IPS DF 4.7 (cell line): ENCODE data around the gene PDF.
A peak's percentile ranks its signal among the peaks of the same experiment; 100 is the strongest.
"Not testable (repeated sequence)": the region's sequence is repeated elsewhere in the genome, so short reads cannot be mapped to it uniquely, and the experiment has no call there.

Experiments
- DNase-seq: peaks from one replicate; pipeline ENCODE4 v3.0.0-alpha.2; 2013; ENCODE audit warnings: low spot score; ENCODE audit errors: extremely low read depth

Gene PDF, protein sequence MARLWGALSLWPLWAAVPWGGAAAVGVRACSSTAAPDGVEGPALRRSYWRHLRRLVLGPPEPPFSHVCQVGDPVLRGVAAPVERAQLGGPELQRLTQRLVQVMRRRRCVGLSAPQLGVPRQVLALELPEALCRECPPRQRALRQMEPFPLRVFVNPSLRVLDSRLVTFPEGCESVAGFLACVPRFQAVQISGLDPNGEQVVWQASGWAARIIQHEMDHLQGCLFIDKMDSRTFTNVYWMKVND

DNA sequence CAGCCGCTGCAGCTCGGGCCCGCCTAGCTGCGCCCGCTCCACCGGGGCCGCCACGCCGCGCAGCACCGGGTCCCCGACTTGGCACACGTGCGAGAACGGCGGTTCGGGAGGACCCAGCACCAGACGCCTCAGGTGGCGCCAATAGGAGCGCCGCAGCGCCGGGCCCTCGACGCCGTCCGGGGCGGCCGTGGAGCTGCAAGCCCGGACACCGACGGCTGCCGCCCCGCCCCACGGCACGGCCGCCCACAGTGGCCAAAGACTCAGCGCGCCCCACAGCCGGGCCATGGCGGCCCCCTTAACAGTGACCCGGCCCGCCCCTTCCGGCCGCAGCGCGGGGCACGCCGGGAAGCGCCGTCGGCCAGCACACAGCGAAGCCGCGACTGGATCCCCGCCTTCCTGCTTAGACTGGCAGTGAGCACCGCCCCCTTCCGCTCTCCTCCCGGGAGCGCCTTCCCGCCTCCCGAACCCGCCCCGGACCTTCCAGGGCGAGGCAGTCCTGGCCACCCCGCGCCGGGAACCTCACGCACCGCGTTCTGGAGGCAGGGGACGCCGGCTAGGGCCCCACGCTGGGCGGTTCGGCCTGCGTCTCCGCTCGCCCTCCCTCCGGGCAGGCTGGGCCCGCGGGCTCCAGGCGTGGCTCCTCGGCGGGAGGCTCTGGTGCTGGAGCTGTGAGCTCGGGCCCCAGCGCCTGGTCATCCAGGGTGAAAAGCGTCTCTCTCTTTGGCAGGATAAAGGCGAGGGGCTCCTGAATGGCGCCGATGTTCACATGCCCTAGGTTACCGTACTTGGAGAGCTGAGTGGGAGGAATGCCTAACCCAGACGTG lies at the start of gene PDF:
PDF (minus strand) TSS at position 303 of the 824 bp plus-strand sequence; CDS start at position 285, 18 bp downstream.
- DNase-seq, result peak; percentile 56

DNA sequence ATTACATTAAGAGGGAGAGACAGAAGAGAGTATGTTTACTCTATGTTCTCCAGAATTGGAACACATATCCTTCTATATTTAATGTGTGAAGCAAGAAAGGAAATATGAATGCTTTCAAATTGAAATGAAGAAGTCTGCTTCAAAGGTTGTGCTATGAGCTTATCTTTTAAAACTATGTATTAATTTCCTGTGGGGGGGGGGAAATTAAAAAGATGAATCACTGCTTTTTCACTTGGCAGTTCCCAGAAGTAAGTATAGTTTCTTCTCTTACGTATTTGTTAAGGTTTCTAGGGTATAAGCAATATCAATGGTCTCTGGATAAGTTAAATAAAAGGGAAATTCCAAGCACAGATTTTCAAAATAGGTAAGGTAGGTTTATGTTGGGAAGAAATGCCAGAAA lies 48.4 kb upstream of the PDF start:
- DNase-seq, result no peak

DNA sequence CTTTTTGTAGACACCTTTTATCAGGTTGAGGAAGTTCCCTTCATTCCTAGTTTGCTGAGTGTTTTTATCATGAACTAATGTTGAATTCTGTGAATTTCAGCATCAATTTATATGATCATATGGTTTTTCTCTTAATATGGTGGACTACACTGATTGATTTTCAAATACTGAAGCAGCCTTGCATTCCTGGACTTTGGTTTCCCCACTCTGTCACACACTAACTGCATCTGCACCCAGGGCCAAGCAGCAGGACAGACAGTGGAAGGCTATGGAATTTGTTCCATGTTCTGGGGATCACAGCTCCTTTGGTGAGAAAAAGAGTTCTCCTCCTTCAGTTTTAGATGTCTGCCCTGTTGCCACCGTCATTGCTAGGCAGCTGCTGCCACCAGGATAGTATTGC lies 47.6 kb upstream of the PDF start:
- no peak for DNase-seq

- DNase-seq, result no peak
Observed at GRCh38 chr16:69376393-69377059, 46.1 kb upstream of the PDF start.

DNA sequence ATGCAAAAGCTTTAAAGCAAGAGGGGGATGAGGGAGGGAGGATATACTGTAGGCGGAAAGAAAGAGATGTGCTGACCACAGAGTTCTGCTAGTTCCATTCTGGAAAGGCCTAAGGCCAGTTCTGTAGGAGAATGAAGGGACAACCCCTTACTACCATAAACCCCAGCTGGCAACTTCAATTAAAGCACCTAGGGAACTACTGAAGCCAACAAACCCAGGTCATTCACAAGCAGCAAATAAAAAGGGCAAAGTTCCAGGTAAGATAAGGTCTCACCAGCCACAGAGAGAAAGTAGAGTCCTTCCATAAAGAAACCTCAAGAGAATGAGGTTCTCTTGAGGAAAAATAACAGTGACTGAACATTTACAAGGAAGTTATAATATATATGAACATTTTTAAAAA lies 42.6 kb upstream of the PDF start:
- DNase-seq, result no peak

DNA sequence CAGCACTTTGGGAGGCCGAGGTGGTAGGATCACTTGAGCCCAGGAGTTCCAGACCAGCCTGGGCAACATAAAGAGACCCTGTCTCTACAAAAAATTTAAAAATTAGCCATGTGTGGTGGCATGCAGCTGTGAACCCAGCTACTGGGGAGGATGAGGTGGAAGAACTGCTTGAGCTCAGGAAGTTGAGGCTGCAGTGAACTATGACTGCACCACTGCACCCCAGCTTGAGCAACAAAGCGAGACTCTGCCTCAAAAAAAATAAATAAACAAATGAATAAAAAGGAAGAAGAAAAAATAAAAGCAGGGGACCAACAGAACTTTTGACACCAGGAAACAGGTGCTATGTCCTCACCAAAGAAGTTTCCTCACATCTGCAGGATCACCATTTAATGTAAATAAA lies 41.2 kb upstream of the PDF start:
- no peak for DNase-seq

- DNase-seq, result no peak
Observed at GRCh38 chr16:69368866-69369265, 38.5 kb upstream of the PDF start.

DNA sequence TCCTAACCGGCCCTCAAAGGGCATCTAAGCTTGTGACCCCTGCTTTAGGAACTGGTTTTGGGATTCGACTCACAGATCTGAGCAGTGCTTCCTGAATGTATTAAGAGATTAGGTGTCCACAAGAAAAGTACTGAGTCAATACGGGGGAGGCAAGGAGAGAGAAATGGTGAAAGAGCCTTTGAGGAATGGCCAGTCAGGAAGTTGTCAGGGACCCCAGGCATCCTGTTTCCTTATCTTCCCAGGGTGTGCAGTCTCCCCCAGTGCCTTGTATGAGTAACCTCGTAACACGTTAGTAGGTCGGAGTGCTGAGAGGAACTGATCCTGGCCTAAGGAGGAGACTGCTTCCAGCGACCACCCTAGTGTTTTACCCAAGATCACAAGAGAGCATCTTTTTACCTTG lies 37.6 kb upstream of the PDF start:
- DNase-seq, result no peak

- no peak for DNase-seq
Observed at GRCh38 chr16:69366431-69366830, 36.0 kb upstream of the PDF start.

DNA sequence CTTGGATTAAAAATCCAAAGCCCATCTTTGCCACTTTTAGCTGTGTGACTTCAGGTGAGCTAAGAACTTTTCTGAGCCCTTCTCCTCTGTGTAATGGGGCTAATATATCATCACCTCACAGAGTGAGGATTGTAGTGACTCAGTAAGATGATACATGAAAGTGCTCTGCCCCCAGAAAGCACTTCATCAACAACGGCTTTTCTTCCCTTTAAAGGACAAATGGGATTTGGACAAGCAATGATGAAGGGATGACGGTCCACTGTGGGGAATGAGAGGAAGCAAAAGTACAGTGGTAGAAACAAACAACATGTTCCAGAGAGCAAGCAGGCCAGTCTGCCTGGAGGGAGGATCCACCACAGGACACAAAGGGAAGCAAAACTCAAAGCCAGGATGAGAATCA lies 35.5 kb upstream of the PDF start:
- no peak for DNase-seq

DNA sequence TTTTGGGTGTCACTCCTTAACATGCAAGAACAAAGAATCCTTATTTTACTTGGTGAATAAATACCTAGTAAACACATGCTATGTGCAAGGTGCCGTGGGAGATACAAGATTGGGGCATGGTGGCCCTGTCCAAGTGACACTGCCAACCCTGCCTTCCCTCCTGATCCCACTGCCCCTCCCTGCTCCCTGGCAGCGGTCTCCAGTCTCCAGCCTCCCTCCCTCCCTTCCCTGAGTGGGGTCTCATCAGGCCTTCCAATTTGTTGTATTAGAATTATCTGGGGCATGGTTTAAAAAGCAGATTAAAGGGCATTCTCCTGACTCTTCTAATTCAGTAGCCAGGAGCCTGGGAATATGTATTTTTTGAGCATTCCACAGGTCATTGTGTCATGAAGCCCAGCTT lies 33.7 kb upstream of the PDF start:
- no peak for DNase-seq

GRCh38 chr16:69363281-69363717 lies 32.9 kb upstream of the PDF start:
- no peak for DNase-seq

DNA sequence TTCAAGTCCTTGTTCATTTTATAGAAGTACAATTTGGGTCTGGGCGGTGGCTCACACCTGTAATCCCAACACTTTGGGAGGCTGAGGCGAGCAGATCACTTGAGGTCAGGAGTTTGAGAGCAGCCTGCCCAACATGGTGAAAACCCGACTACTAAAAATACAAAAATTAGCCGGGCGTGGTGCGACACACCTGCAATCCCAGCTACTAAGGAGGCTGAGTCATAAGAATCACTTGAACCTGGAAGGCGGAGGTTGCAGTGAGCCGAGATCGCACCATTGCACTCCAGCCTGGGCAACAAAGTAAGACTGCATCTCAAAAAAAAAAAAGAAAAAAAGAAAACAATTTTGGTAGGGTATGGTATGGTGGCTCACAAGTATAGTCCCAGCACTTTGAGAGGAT lies 29.7 kb upstream of the PDF start:
- DNase-seq, result not testable (repeated sequence)

GRCh38 chr16:69351309-69352027 lies 21.1 kb upstream of the PDF start, which contains the start of gene TMED6:
Gene TMED6 (minus strand): TSS chr16:69351786. CDS start chr16:69351753, 33 bp downstream.
- no peak for DNase-seq

- DNase-seq, result no peak
Observed at GRCh38 chr16:69350536-69351133, 20.2 kb upstream of the PDF start.

GRCh38 chr16:69349536-69349935 lies 19.1 kb upstream of the PDF start:
- DNase-seq, result no peak

DNA sequence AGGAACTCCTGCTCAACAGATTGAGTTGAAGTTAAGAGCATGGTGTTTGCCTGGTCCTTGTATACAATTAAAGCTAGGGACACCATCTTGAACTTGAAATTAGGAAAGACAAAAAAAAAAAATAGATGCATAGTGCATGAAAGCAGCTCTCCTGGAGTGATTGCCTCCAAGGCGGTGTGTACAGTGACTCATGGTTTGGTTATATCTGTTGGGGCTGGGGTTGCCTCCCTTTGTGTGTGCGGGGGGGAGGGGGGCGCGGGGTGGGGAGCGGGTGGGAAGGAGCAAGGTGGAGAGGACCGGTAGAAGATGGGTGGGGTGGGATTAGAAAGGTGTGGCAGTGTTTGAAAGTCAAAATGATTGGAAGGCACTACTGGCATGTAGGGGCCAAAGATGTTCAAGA lies 17.8 kb upstream of the PDF start:
- no peak for DNase-seq

- DNase-seq, result no peak
Observed at GRCh38 chr16:69346683-69347082, 16.3 kb upstream of the PDF start.

DNA sequence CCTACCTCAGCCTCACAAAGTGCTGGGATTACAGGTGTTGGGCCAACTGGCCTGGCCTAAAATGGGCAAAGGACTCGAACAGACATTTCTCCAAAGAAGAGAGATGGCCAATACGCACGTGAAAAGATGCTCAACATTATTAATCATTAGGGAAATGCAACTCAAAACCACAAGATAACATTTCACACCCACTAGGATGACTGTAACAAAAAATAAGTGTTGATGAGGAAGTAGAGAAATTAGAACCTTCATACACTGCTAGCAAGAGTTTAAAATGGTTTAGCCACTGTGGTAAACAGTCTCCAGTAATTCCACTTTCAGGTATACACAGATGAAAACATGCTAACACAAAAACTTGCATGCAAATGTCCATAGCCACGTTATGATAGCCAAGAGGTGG lies 15.5 kb upstream of the PDF start:
- no peak for DNase-seq

GRCh38 chr16:69344171-69344570 lies 13.8 kb upstream of the PDF start:
- no peak for DNase-seq

GRCh38 chr16:69340095-69340644 lies 9.8 kb upstream of the PDF start:
- DNase-seq, result no peak
